Endothelial cell of umbilical vein (primary cell): ENCODE data around the gene PALB2. TPM values are rescaled to one million over a fixed set of nuclear protein-coding genes. Genes with fewer than 3 reads are reported as not detected.
A peak's percentile ranks its signal among the peaks of the same experiment; 100 is the strongest.

ENCODE experiments used
- Bru-seq: library from RNA; stranded (reverse); fragments of 400-500 nt; gene quantifications from one replicate; lab custom pipeline; 2021; lab: Mats Ljungman, UMichigan
- BruChase-seq, 2 experiments: library from RNA; stranded (reverse); fragments of 400-500 nt; gene quantifications; one replicate each; lab custom pipeline; 2021; lab: Mats Ljungman, UMichigan
- BruUV-seq: library from RNA; stranded (reverse); fragments of 400-500 nt; replicated peaks from 2 replicates; lab custom pipeline; 2021; lab: Mats Ljungman, UMichigan
- CTCF ChIA-PET: fragments of 300-600, 350-600 bp; sonication (Branson Sonifier 250); formaldehyde crosslinking; loops from one replicate; lab custom pipeline; 2021; ENCODE audit warnings: antibody characterized with exemption, inconsistent platforms; lab: Charles Lee
- POLR2A ChIA-PET: fragments of 300-600, 350-600 bp; sonication (Branson Sonifier 250); formaldehyde crosslinking; loops from one replicate; lab custom pipeline; 2021; ENCODE audit warnings: antibody characterized with exemption, inconsistent platforms; lab: Charles Lee
- DNase-seq: peaks from one replicate; pipeline ENCODE4 v3.0.0-alpha.2; 2011; ENCODE audit warnings: low read depth, low spot score
- FAIRE-seq: peaks from 2 replicates; lab custom pipeline; 2011; peaks lifted over from hg19 to GRCh38; lab: Jason Lieb, UNC
- H2AFZ ChIP-seq: 2 replicates; pipeline ENCODE4 v1.6.0; 2012; ENCODE audit warnings: low read depth, low read length, control low read depth, inconsistent platforms
- H3K27ac ChIP-seq: 2 replicates; pipeline ENCODE4 v1.5.1; 2011; ENCODE audit warnings: low read depth, mild to moderate bottlenecking, control low read depth, low read length, moderate library complexity; ENCODE audit not compliant: insufficient read depth
- H3K27me3 ChIP-seq, 2 experiments: 2 replicates each; pipeline versions ENCODE4 v1.6.0 to v1.6.1; 2011; ENCODE audit warnings: low read length in 2 of 2, mixed read lengths in 1 of 2; ENCODE audit not compliant: control insufficient read depth in 2 of 2, insufficient read depth in 2 of 2
- H3K36me3 ChIP-seq, 2 experiments: 2 replicates in 1 of 2; 3 replicates in 1 of 2; pipeline ENCODE4 v1.5.1; 2011; ENCODE audit warnings: low read length in 2 of 2, mild to moderate bottlenecking in 1 of 2, moderate library complexity in 1 of 2; ENCODE audit not compliant: control insufficient read depth in 2 of 2, insufficient read depth in 2 of 2; ENCODE audit errors: extremely low read depth in 1 of 2
- H3K4me1 ChIP-seq: 3 replicates; pipeline ENCODE4 v1.5.1; 2011; ENCODE audit warnings: mild to moderate bottlenecking, low read length; ENCODE audit not compliant: control insufficient read depth, insufficient read depth; ENCODE audit errors: extremely low read depth
- H3K4me2 ChIP-seq: 2 replicates; pipeline ENCODE4 v1.6.1; 2011; ENCODE audit warnings: low read length, control low read depth, mixed read lengths; ENCODE audit not compliant: insufficient read depth
- H3K4me3 ChIP-seq, 3 experiments: fragments of 200-600 bp in 1 of 3; sonication (generic), shearing (Covaris generic) in 1 of 3; replicated peaks in 1 of 3; 2 replicates each; pipeline ENCODE4 v1.5.1; 2011 to 2016; ENCODE audit warnings: control low read depth in 3 of 3, low read length in 3 of 3, mild to moderate bottlenecking in 2 of 3, inconsistent platforms in 1 of 3, low read depth in 1 of 3, moderate library complexity in 1 of 3; ENCODE audit not compliant: insufficient read depth in 1 of 3
- H3K79me2 ChIP-seq: 2 replicates; pipeline ENCODE4 v1.6.0; 2012; ENCODE audit warnings: low read length, inconsistent platforms; ENCODE audit not compliant: control insufficient read depth, insufficient read depth
- H3K9ac ChIP-seq: replicated peaks from 2 replicates; pipeline ENCODE3; 2011; ENCODE audit warnings: low read length, control low read depth; ENCODE audit not compliant: insufficient read depth; ENCODE audit errors: extremely low read depth
- H3K9me1 ChIP-seq: replicated peaks from 3 replicates; pipeline ENCODE4 v1.6.0; 2011; ENCODE audit warnings: mild to moderate bottlenecking, low read length; ENCODE audit not compliant: control insufficient read depth, insufficient read depth; ENCODE audit errors: extremely low read depth
- H3K9me3 ChIP-seq: replicated peaks from 2 replicates; pipeline ENCODE4 v1.5.1; 2012; ENCODE audit warnings: low read length, inconsistent platforms; ENCODE audit not compliant: control insufficient read depth, insufficient read depth
- H4K20me1 ChIP-seq: replicated peaks from 2 replicates; pipeline ENCODE3; 2011; ENCODE audit warnings: mild to moderate bottlenecking, low read length; ENCODE audit not compliant: control insufficient read depth, insufficient read depth; ENCODE audit errors: extremely low read depth
- CTCF ChIP-seq, 2 donors: IDR thresholded peaks; 1 replicate in 1 of 2; 2 replicates in 1 of 2; pipeline ENCODE4 v1.5.1; 2011; ENCODE audit warnings: low read length in 2 of 2, mild to moderate bottlenecking in 2 of 2, moderate library complexity in 2 of 2, control low read depth in 1 of 2, inconsistent platforms in 1 of 2, low read depth in 1 of 2; ENCODE audit not compliant: insufficient read depth in 1 of 2; ENCODE audit errors: extremely low read depth in 1 of 2
- EZH2 ChIP-seq: IDR thresholded peaks from 2 replicates; pipeline ENCODE4 v1.6.1; 2012; ENCODE audit warnings: borderline replicate concordance, low read depth, mild to moderate bottlenecking, moderate library complexity, low read length, inconsistent platforms; ENCODE audit not compliant: severe bottlenecking
- FOS ChIP-seq: IDR thresholded peaks from 2 replicates; pipeline ENCODE4 v1.6.1; 2011; ENCODE audit warnings: mild to moderate bottlenecking, low read length, moderate library complexity, borderline replicate concordance; ENCODE audit not compliant: insufficient read depth
- GATA2 ChIP-seq: IDR thresholded peaks from 2 replicates; pipeline ENCODE4 v1.7.0; 2011; ENCODE audit warnings: low read depth, mild to moderate bottlenecking, moderate library complexity, mixed read lengths, low read length; ENCODE audit not compliant: insufficient read length, insufficient read depth
- JUN ChIP-seq: IDR thresholded peaks from 2 replicates; pipeline ENCODE4 v1.6.1; 2011; ENCODE audit warnings: borderline replicate concordance, low read depth; ENCODE audit not compliant: insufficient read length, insufficient read depth
- MYC ChIP-seq: IDR thresholded peaks from one replicate; pipeline ENCODE4 v1.6.1; 2011; ENCODE audit warnings: mild to moderate bottlenecking, low read depth, low read length
- POLR2A ChIP-seq: IDR thresholded peaks from 2 replicates; pipeline ENCODE4 v1.6.1; 2012; ENCODE audit warnings: low read depth, mild to moderate bottlenecking, control low read depth, low read length
- POLR2AphosphoS5 ChIP-seq: IDR thresholded peaks from 2 replicates; pipeline ENCODE4 v1.6.1; 2012; ENCODE audit warnings: low read depth, mild to moderate bottlenecking, control low read depth, low read length, moderate library complexity; ENCODE audit not compliant: insufficient read depth
- dilution Hi-C: fragments of 300-500 bp; cut with MboI; formaldehyde crosslinking; loops from one replicate; pipeline ENCODE4 v1.15.0; 2019; ENCODE audit warnings: low sequenced_read_pairs; ENCODE audit not compliant: extremely low pct_ligation_motif_present
- intact Hi-C: fragments of 100-400 bp; cut with micrococcal nuclease; formaldehyde crosslinking; loops from one replicate; pipeline ENCODE4 v1.10.0; 2022
- long read RNA-seq: library from polyadenylated mRNA; stranded (forward); transcript quantifications from one replicate; pipeline ENCODE4 v2.0.0, GENCODE V29; 2021
- polyA minus RNA-seq, 3 experiments: library from RNA; depleted of rRNA, polyadenylated mRNA; stranded (reverse); fragments of >200 nt; gene quantifications; 1 replicate in 1 of 3; 2 replicates in 2 of 3; pipeline ENCODE4 v1.2.3, GENCODE V29; 2011
- polyA plus RNA-seq, 4 experiments: library from polyadenylated mRNA; depleted of rRNA in 3 of 4; stranded (reverse) in 3 of 4; unstranded in 1 of 4; fragments of >200 nt; gene quantifications; 2 replicates each; pipeline versions ENCODE4 v1.2.1 to v1.2.3, GENCODE V29; 2011 to 2012; ENCODE audit warnings: missing spikeins in 1 of 4
- total RNA-seq: library from RNA; stranded (reverse); gene quantifications from 2 replicates; pipeline ENCODE4 v1.2.3, GENCODE V29; 2021
- TF ChIP-seq, protein P1 (sequence below): IDR thresholded peaks from 2 replicates; pipeline ENCODE4 v1.6.1; 2011; ENCODE audit not compliant: insufficient read depth, insufficient read length

Gene PALB2
- total RNA-seq (11.8 and 15.6 TPM in 2 replicates), polyA plus RNA-seq (4.1 and 5.1 TPM in 2 replicates), polyA minus RNA-seq (8.2 and 10.7 TPM in 2 replicates), Bru-seq, nascent RNA (percentile 67 among the genes with signal in this experiment), BruChase-seq, experiment 1, labeled RNA remaining after a 6-hour chase (percentile 55 among the genes with signal in this experiment), BruChase-seq, experiment 2, labeled RNA remaining after a 2-hour chase (percentile 67 among the genes with signal in this experiment)
- polyA plus RNA-seq (2011; cell fraction: cytosol; rRNA removed) = 4.2 and 4.7 TPM in 2 replicates
- polyA plus RNA-seq (2011; cell fraction: nucleus; rRNA removed) = 7.9 and 8.7 TPM in 2 replicates
- 6.8 and 9.7 TPM in 2 replicates for polyA plus RNA-seq (2012)
- 15.3 TPM for polyA minus RNA-seq (2011; cell fraction: cytosol; rRNA and poly(A)+ RNA removed)
- polyA minus RNA-seq (2011; cell fraction: nucleus; rRNA and poly(A)+ RNA removed) = 8.6 and 12.0 TPM in 2 replicates
- long read RNA-seq, full-length matches to known transcripts = 13 of 16 reads
- long read RNA-seq, partial matches to known transcripts = 1 of 16 reads
- long read RNA-seq, other reads (novel, unspliced or antisense) = 2 of 16 reads

GRCh38 chr16:23640931-23641765, at the start of gene PALB2, which contains the start of gene DCTN5:
Gene PALB2, minus strand, starts transcription at chr16:23641310. Its CDS starts 153 bp downstream, at chr16:23641157.
Gene DCTN5, plus strand, starts transcription at chr16:23641466. Its CDS starts 77 bp downstream, at chr16:23641543.
- H3K36me3 ChIP-seq = peaks cover 2 to 15% of the 10 kb centered on the region in 2 experiments
- BruUV-seq = TSS peak; percentile 61
- dilution Hi-C loops = no loop called here

More at GRCh38 chr16:23640931-23641765, at the start of gene PALB2, which contains the start of gene DCTN5:
- Histone ChIP-seq H3K27ac (peak within 1 kb of the TSS; percentile 96), H3K4me2 (peak within 1 kb of the TSS; percentile 97), H3K27me3 (no peaks in the 10 kb centered on the region), H3K9me1 (no peaks in the 10 kb centered on the region), H2AFZ (peak within 1 kb of the TSS; percentile 97), H4K20me1 (no peaks in the 10 kb centered on the region), H3K9me3 (no peaks in the 10 kb centered on the region), H3K4me3 (peak within 1 kb of the TSS; percentile 68 to 99 (median 99)), H3K4me1 (peaks cover 15% of the 10 kb centered on the region), H3K9ac (peak within 1 kb of the TSS; percentile 97), H3K79me2 (peaks cover 41% of the 10 kb centered on the region)
- TF ChIP-seq GATA2 = no peak
- TF ChIP-seq JUN = no peak
- TF ChIP-seq MYC = peak; percentile 72
- TF ChIP-seq EZH2 = no peak
- TF ChIP-seq FOS = no peak
- peak; percentile 97 for TF ChIP-seq POLR2AphosphoS5
- TF ChIP-seq, protein P1, sequence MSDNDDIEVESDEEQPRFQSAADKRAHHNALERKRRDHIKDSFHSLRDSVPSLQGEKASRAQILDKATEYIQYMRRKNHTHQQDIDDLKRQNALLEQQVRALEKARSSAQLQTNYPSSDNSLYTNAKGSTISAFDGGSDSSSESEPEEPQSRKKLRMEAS = peak; percentile 79
- TF ChIP-seq POLR2A = peak; percentile 93
- no peak for TF ChIP-seq CTCF (IDR thresholded peaks at IDR 0.05; ENCODE audit: extremely low read depth in 1 of 2, insufficient read depth in 1 of 2, low read depth in 1 of 2, low read length in 2 of 2)
- FAIRE-seq = peak; percentile 93
- peak; percentile 94 for DNase-seq
- ChIA-PET POLR2A (interaction anchor here (0.5 to 1.1 kb wide), 2 partner anchors 26 to 38 kb away, joined by 3 to 4 read pairs; no protein-coding TSS in a partner anchor), CTCF (interaction anchor here (0.9 to 2.1 kb wide), 3 partner anchors 9 to 84 kb away, joined by 3 to 6 read pairs (median 5); partner anchors contain the start of genes EARS2 and UBFD1)
- intact Hi-C loops = loop anchor here (1.0 to 2.0 kb wide), 5 partner anchors 33 to 131 kb away; partner anchors contain the start of genes EARS2, GGA2, NDUFAB1 and PLK1
